Astrocyte (in vitro differentiated cells and primary cell): ENCODE data around the gene DARS1. TPM values are rescaled to one million over a fixed set of nuclear protein-coding genes. Genes with fewer than 3 reads are reported as not detected.

ENCODE experiments used
- DNase-seq: peaks from one replicate; pipeline ENCODE4 v3.0.0-alpha.2; 2010; ENCODE audit warnings: low read depth
- FAIRE-seq: peaks from 2 replicates; lab custom pipeline; 2011; peaks lifted over from hg19 to GRCh38; lab: Jason Lieb, UNC
- H2AFZ ChIP-seq: 2 replicates; pipeline ENCODE4 v1.6.0; 2012; ENCODE audit warnings: low read depth, low read length, inconsistent platforms
- H3K27ac ChIP-seq: 2 replicates; pipeline ENCODE4 v1.5.1; 2011; ENCODE audit warnings: low read depth, low read length, inconsistent platforms
- H3K27me3 ChIP-seq: 2 replicates; pipeline ENCODE4 v1.6.0; 2011; ENCODE audit warnings: low read length, inconsistent platforms; ENCODE audit not compliant: insufficient read depth
- H3K36me3 ChIP-seq: 2 replicates; pipeline ENCODE4 v1.5.1; 2011; ENCODE audit warnings: low read length, inconsistent platforms; ENCODE audit not compliant: insufficient read depth
- H3K4me1 ChIP-seq: 2 replicates; pipeline ENCODE4 v1.5.1; 2011; ENCODE audit warnings: low read length, inconsistent platforms; ENCODE audit not compliant: insufficient read depth
- H3K4me2 ChIP-seq: 2 replicates; pipeline ENCODE4 v1.6.0; 2012; ENCODE audit warnings: low read length, inconsistent platforms
- H3K4me3 ChIP-seq: 2 replicates; pipeline ENCODE4 v1.5.1; 2011; ENCODE audit warnings: low read depth, mild to moderate bottlenecking, low read length, inconsistent platforms; ENCODE audit not compliant: insufficient read depth
- H3K79me2 ChIP-seq: 2 replicates; pipeline ENCODE4 v1.6.0; 2012; ENCODE audit warnings: mild to moderate bottlenecking, low read length, inconsistent platforms; ENCODE audit not compliant: insufficient read depth
- H3K9ac ChIP-seq: 2 replicates; pipeline ENCODE4 v1.6.0; 2012; ENCODE audit warnings: mild to moderate bottlenecking, low read length, inconsistent platforms
- H3K9me3 ChIP-seq: 2 replicates; pipeline ENCODE4 v1.5.1; 2012; ENCODE audit warnings: low read depth, mild to moderate bottlenecking, low read length, inconsistent platforms; ENCODE audit not compliant: insufficient read depth
- H4K20me1 ChIP-seq: 2 replicates; pipeline ENCODE4 v1.6.0; 2012; ENCODE audit warnings: low read length, inconsistent platforms; ENCODE audit not compliant: insufficient read depth
- H3K27ac Mint-ChIP-seq: one replicate; pipeline ENCODE4 v1.8.0; 2021; ENCODE audit warnings: mild to moderate bottlenecking, mixed read lengths; ENCODE audit not compliant: unreplicated experiment
- H3K27me3 Mint-ChIP-seq: one replicate; pipeline ENCODE4 v1.8.0; 2021; ENCODE audit warnings: low read depth, mixed read lengths; ENCODE audit not compliant: unreplicated experiment
- H3K36me3 Mint-ChIP-seq: one replicate; pipeline ENCODE4 v1.8.0; 2021; ENCODE audit warnings: low read depth, mixed read lengths; ENCODE audit not compliant: unreplicated experiment
- H3K4me1 Mint-ChIP-seq: one replicate; pipeline ENCODE4 v1.8.0; 2021; ENCODE audit warnings: low read depth, mixed read lengths; ENCODE audit not compliant: unreplicated experiment
- H3K4me3 Mint-ChIP-seq: one replicate; pipeline ENCODE4 v1.8.0; 2021; ENCODE audit warnings: mild to moderate bottlenecking, moderate library complexity, mixed read lengths; ENCODE audit not compliant: unreplicated experiment
- H3K9me3 Mint-ChIP-seq: one replicate; pipeline ENCODE4 v1.8.0; 2021; ENCODE audit warnings: mild to moderate bottlenecking, mixed read lengths; ENCODE audit not compliant: unreplicated experiment
- CTCF ChIP-seq: IDR thresholded peaks from 2 replicates; pipeline ENCODE4 v1.5.1; 2011; ENCODE audit warnings: low read depth, mild to moderate bottlenecking, inconsistent platforms, low read length, moderate library complexity; ENCODE audit not compliant: insufficient read depth
- EZH2 ChIP-seq: IDR thresholded peaks from 2 replicates; pipeline ENCODE4 v1.6.1; 2012; ENCODE audit warnings: mild to moderate bottlenecking, low read length, inconsistent platforms; ENCODE audit not compliant: insufficient read depth
- total RNA-seq: library from RNA; stranded (reverse); gene quantifications from 2 replicates; pipeline ENCODE4 v1.2.1, GENCODE V29; 2021

DARS1 gene
- total RNA-seq, 1 donor from 2014 or later, result 37.9 TPM

GRCh38 chr2:136032817-136033535 lies 47.5 kb upstream of the DARS1 start:
- Histone ChIP-seq H3K4me1 (no peaks in the 10 kb centered on the region), H3K27ac (no peak overlapping the region), H3K4me3 (no peak overlapping the region), H3K9me3 (no peaks in the 10 kb centered on the region), H3K4me2 (no peak overlapping the region), H2AFZ (no peak overlapping the region), H3K79me2 (no peaks in the 10 kb centered on the region), H3K36me3 (no peaks in the 10 kb centered on the region), H3K9ac (no peak overlapping the region), H4K20me1 (no peaks in the 10 kb centered on the region), H3K27me3 (peaks cover 4% of the 10 kb centered on the region)
- Mint-ChIP-seq H3K9me3 (no peaks in the 10 kb centered on the region), H3K27ac (no peak overlapping the region), H3K4me3 (no peak overlapping the region), H3K27me3 (no peaks in the 10 kb centered on the region), H3K4me1 (peaks cover 5% of the 10 kb centered on the region), H3K36me3 (no peaks in the 10 kb centered on the region)
- FAIRE-seq (no peak), DNase-seq (no peak)
- TF ChIP-seq EZH2 (no peak), CTCF (no peak)

- Mint-ChIP-seq H3K27ac (no peak overlapping the region), H3K36me3 (no peaks in the 10 kb centered on the region), H3K27me3 (no peaks in the 10 kb centered on the region), H3K9me3 (no peaks in the 10 kb centered on the region), H3K4me3 (no peak overlapping the region), H3K4me1 (peaks cover 5% of the 10 kb centered on the region)
- no peak for TF ChIP-seq EZH2
- TF ChIP-seq CTCF, result no peak
- no peaks in the 10 kb centered on the region for H4K20me1 ChIP-seq
- no peak overlapping the region for H3K4me2 ChIP-seq
- H3K36me3 ChIP-seq, result no peaks in the 10 kb centered on the region
- peaks cover 4% of the 10 kb centered on the region for H3K27me3 ChIP-seq
- H3K4me3 ChIP-seq, result no peak overlapping the region
- no peak overlapping the region for H2AFZ ChIP-seq
- H3K4me1 ChIP-seq, result no peaks in the 10 kb centered on the region
- H3K79me2 ChIP-seq, result no peaks in the 10 kb centered on the region
- H3K9ac ChIP-seq, result no peak overlapping the region
- DNase-seq (no peak), FAIRE-seq (no peak)
- H3K9me3 ChIP-seq, result no peaks in the 10 kb centered on the region
- no peak overlapping the region for H3K27ac ChIP-seq
Measured at GRCh38 chr2:136032192-136032591, 46.8 kb upstream of the DARS1 start.

GRCh38 chr2:136031711-136032110 lies 46.3 kb upstream of the DARS1 start:
- Mint-ChIP-seq H3K4me3 (no peak overlapping the region), H3K27ac (no peak overlapping the region), H3K27me3 (no peaks in the 10 kb centered on the region), H3K9me3 (no peaks in the 10 kb centered on the region), H3K4me1 (peaks cover 6% of the 10 kb centered on the region), H3K36me3 (no peaks in the 10 kb centered on the region)
- H3K79me2 ChIP-seq, result no peaks in the 10 kb centered on the region
- H4K20me1 ChIP-seq, result no peaks in the 10 kb centered on the region
- TF ChIP-seq CTCF (no peak), EZH2 (no peak)
- no peak overlapping the region for H3K4me3 ChIP-seq
- H3K36me3 ChIP-seq, result no peaks in the 10 kb centered on the region
- H2AFZ ChIP-seq, result no peak overlapping the region
- H3K9ac ChIP-seq, result no peak overlapping the region
- H3K27ac ChIP-seq, result no peak overlapping the region
- no peaks in the 10 kb centered on the region for H3K4me1 ChIP-seq
- DNase-seq, result no peak
- H3K9me3 ChIP-seq, result no peaks in the 10 kb centered on the region
- no peak for FAIRE-seq
- peaks cover 4% of the 10 kb centered on the region for H3K27me3 ChIP-seq
- no peak overlapping the region for H3K4me2 ChIP-seq
